ENCODE data around the gene ACTRT2. TPM values are rescaled to one million over a fixed set of nuclear protein-coding genes. Genes with fewer than 3 reads are reported as not detected.

ACTRT2 gene
- total RNA-seq, 1 experiment from 2014 or later = not detected

DNA sequence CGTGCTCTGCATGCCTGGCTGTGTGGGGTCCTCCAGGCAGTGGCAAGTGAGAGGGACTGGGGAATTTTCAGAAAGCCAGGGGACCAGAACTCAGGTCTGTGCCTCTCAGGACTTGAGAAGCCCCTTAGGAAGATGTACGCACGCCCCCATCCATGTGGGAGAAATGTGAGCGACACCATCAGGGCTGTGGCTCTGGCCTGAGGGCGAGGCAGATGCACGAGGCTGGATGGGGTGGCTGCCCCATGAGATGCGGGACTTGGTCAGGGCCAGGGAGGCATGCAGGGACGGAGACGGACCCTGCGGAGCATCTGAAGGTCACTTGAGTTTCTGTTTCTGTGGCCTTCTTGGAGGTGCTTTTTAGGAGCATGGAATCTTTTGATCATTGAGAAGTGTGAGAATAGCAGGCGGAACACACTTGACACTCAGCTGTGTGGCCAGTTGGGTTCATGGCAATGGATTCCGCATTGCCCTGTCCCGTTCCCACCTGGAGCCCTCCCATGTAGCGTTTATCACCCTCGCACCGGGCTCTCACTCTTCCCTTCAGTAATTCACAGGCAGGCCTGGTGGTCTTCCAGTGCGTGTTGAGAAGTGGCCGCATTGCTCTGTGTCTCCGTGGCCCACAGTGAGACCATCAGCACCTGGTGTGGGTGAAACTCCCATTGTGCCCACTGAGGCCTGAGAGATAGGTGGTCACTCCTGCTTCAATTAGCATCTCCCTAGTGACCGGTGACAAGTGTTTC, 30.7 kb upstream of the ACTRT2 start:
- Histone ChIP-seq H3K23ac (ENCODE audit: insufficient read length, low read depth, low read length) (no peak overlapping the region), H2AFZ (ENCODE audit: low read length) (no peak overlapping the region), H3K14ac (ENCODE audit: insufficient read depth, low read length) (no peak overlapping the region), H2AK5ac (ENCODE audit: insufficient read length, low read length) (no peak overlapping the region), H3K23me2 (ENCODE audit: insufficient read length, low read depth, low read length, poor library complexity, severe bottlenecking) (no peaks in the 10 kb centered on the region), H4K8ac (replicated peaks; ENCODE audit: insufficient read length, low read depth, low read length) (no peak overlapping the region), H4K91ac (ENCODE audit: insufficient read length, low read depth, low read length) (no peak overlapping the region), H3K4me2 (ENCODE audit: insufficient read depth, insufficient read length, low read length) (no peak overlapping the region), H3K4ac (ENCODE audit: low read depth, low read length) (no peak overlapping the region), H4K5ac (ENCODE audit: insufficient read length, low read depth, low read length) (no peak overlapping the region), H2BK5ac (ENCODE audit: insufficient read length, low read length) (no peak overlapping the region), H3K56ac (ENCODE audit: insufficient read length, low read depth, low read length) (no peak overlapping the region), H3K9ac (ENCODE audit: extremely low read depth, insufficient read length, low read length) (no peak overlapping the region), H3K27me3 (ENCODE audit: insufficient read depth, low read length) (no peaks in the 10 kb centered on the region), H3K9me3 (ENCODE audit: control insufficient read depth, low read depth, low read length) (peaks cover 92% of the 10 kb centered on the region), H3K79me1 (ENCODE audit: insufficient read depth, low read depth, low read length, poor library complexity, severe bottlenecking) (no peaks in the 10 kb centered on the region), H3K4me1 (ENCODE audit: insufficient read depth, low read length) (no peaks in the 10 kb centered on the region), H2BK12ac (ENCODE audit: insufficient read length, low read depth, low read length) (no peak overlapping the region), H3K79me2 (ENCODE audit: insufficient read depth, low read length) (no peaks in the 10 kb centered on the region), H2BK120ac (ENCODE audit: low read depth, low read length, poor library complexity, severe bottlenecking) (no peak overlapping the region), H2BK20ac (ENCODE audit: low read depth, low read length, poor library complexity, severe bottlenecking) (no peak overlapping the region), H2BK15ac (ENCODE audit: low read depth, low read length) (no peak overlapping the region), H4K20me1 (ENCODE audit: control insufficient read depth, insufficient read depth, insufficient read length) (no peaks in the 10 kb centered on the region), H3T11ph (ENCODE audit: low read length) (no peak overlapping the region), H3K18ac (ENCODE audit: insufficient read length, low read depth, low read length) (no peak overlapping the region), H3K27ac (ENCODE audit: insufficient read length, low read depth, low read length) (no peak overlapping the region)
- H3K9me3 Mint-ChIP-seq = peaks cover 36 to 79% of the 10 kb centered on the region in 2 experiments
- H3K36me3 Mint-ChIP-seq (ENCODE audit: insufficient read depth in 1 of 3, low read depth in 3 of 3) = peaks cover 0 to 30% (median 3%) of the 10 kb centered on the region in 3 experiments; a peak in 4 of 7 replicates
- no peak for DNase-seq
- H3K27me3 Mint-ChIP-seq (ENCODE audit: low read depth) = peaks cover 7% of the 10 kb centered on the region
- H3K27ac Mint-ChIP-seq = no peak overlapping the region
- no CpG with 5 or more reads among the region's 20 CpGs for WGBS (ENCODE audit: extremely low coverage, insufficient read length, low lambda C conversion rate)
- no peaks in the 10 kb centered on the region for H3K4me1 Mint-ChIP-seq
- TF ChIP-seq, protein P1, sequence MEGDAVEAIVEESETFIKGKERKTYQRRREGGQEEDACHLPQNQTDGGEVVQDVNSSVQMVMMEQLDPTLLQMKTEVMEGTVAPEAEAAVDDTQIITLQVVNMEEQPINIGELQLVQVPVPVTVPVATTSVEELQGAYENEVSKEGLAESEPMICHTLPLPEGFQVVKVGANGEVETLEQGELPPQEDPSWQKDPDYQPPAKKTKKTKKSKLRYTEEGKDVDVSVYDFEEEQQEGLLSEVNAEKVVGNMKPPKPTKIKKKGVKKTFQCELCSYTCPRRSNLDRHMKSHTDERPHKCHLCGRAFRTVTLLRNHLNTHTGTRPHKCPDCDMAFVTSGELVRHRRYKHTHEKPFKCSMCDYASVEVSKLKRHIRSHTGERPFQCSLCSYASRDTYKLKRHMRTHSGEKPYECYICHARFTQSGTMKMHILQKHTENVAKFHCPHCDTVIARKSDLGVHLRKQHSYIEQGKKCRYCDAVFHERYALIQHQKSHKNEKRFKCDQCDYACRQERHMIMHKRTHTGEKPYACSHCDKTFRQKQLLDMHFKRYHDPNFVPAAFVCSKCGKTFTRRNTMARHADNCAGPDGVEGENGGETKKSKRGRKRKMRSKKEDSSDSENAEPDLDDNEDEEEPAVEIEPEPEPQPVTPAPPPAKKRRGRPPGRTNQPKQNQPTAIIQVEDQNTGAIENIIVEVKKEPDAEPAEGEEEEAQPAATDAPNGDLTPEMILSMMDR (conservative IDR thresholded peaks at IDR 0.05) = no peak
- H3K4me3 Mint-ChIP-seq = no peak overlapping the region
